ENCODE measurements around the gene ABCA7.

Gene ABCA7

DNA sequence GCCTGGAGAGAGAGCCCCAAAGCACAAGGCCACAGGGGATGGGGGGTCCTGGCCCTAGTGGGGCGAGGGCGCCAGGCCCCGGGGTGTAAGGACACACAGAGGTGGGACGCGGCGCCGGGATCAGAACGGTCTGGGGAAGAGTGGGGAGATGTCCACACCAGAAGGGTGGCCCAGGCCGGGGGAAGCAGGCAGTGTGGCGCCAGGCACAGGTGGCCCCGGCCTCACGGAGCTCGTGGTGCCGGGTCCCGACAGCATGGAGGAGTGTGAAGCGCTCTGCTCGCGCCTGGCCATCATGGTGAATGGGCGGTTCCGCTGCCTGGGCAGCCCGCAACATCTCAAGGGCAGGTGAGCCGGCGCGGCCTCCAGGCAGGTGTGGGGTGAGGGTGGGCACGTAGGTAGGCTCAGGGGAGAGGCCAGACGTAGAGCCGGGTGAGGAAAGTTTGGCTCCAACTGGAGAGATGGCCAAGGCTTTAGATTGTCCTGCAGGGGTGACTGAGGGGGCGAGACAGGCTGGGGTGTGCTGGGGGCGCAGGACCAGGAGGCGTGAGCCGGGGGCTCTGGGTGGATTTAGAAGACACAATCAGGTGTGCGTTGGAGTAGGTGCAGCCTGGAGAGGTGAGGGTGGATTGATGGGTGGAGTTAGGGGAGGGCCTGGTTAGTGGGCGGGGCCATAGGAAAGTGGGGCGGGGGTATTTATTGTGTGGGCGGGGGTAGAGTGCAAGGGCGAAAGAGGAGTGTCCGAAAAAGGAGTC is 24.2 kb downstream of the ABCA7 start:
- Histone ChIP-seq H3K4me3 (ENCODE audit: insufficient read depth, low read length, poor library complexity, severe bottlenecking) (no peak overlapping the region), H3K36me3 (ENCODE audit: low read length) (no peaks in the 10 kb centered on the region), H4K20me1 (ENCODE audit: low read depth, low read length) (no peaks in the 10 kb centered on the region), H3K27me3 (ENCODE audit: low read length) (no peaks in the 10 kb centered on the region), H3K27ac (ENCODE audit: low read depth, low read length) (no peak overlapping the region), H2AFZ (ENCODE audit: low read depth, low read length, severe bottlenecking) (no peak overlapping the region), H3F3A (ENCODE audit: insufficient read depth) (peaks cover 20% of the 10 kb centered on the region), H3K9me2 (replicated peaks; ENCODE audit: insufficient read depth, low read length) (no peaks in the 10 kb centered on the region), H3K79me2 (ENCODE audit: insufficient read depth, low read length) (peaks cover 15% of the 10 kb centered on the region; the same call in 1 of the 2 replicates), H3K9ac (ENCODE audit: low read length) (no peak overlapping the region), H3K9me3 (ENCODE audit: insufficient read depth, low read length) (no peaks in the 10 kb centered on the region), H3K4me2 (ENCODE audit: low read depth, low read length, poor library complexity, severe bottlenecking) (peak overlapping the region; percentile 31)
- TF ChIP-seq EZH2phosphoT487 (conservative IDR thresholded peaks at IDR 0.05; ENCODE audit: low read length), result no peak
- TF ChIP-seq, protein P1, sequence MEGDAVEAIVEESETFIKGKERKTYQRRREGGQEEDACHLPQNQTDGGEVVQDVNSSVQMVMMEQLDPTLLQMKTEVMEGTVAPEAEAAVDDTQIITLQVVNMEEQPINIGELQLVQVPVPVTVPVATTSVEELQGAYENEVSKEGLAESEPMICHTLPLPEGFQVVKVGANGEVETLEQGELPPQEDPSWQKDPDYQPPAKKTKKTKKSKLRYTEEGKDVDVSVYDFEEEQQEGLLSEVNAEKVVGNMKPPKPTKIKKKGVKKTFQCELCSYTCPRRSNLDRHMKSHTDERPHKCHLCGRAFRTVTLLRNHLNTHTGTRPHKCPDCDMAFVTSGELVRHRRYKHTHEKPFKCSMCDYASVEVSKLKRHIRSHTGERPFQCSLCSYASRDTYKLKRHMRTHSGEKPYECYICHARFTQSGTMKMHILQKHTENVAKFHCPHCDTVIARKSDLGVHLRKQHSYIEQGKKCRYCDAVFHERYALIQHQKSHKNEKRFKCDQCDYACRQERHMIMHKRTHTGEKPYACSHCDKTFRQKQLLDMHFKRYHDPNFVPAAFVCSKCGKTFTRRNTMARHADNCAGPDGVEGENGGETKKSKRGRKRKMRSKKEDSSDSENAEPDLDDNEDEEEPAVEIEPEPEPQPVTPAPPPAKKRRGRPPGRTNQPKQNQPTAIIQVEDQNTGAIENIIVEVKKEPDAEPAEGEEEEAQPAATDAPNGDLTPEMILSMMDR (IDR thresholded peaks at IDR 0.05; ENCODE audit: insufficient read depth, low read length, poor library complexity, severe bottlenecking), result no peak

DNA sequence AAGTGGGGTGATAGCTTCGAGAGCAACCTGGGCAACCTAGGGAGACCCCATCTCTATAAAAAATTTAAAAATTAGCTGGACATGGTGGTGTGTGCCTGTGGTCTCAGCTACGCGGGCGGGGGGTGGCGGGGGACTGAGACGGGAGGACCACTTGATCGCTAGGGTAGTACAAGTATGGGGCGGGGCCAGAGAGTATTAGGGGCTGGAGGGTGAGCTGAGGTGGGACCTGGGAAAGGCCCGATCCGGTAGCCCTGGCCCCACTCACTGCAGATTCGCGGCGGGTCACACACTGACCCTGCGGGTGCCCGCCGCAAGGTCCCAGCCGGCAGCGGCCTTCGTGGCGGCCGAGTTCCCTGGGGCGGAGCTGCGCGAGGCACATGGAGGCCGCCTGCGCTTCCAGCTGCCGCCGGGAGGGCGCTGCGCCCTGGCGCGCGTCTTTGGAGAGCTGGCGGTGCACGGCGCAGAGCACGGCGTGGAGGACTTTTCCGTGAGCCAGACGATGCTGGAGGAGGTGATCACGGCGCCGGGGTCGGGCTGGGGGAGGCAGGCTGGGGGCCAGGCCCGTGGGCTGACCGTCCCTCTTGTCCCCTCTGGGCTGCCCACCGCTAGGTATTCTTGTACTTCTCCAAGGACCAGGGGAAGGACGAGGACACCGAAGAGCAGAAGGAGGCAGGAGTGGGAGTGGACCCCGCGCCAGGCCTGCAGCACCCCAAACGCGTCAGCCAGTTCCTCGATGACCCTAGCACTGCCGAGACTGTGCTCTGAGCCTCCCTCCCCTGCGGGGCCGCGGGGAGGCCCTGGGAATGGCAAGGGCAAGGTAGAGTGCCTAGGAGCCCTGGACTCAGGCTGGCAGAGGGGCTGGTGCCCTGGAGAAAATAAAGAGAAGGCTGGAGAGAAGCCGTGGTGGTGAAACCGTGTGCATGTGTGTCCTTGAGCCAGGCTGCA is 25.0 kb downstream of the ABCA7 start:
- Histone ChIP-seq H3K36me3 (ENCODE audit: low read length) (no peaks in the 10 kb centered on the region), H3K27ac (ENCODE audit: low read depth, low read length) (no peak overlapping the region), H3K9me2 (replicated peaks; ENCODE audit: insufficient read depth, low read length) (no peaks in the 10 kb centered on the region), H3K4me3 (ENCODE audit: insufficient read depth, low read length, poor library complexity, severe bottlenecking) (no peak overlapping the region), H3K79me2 (ENCODE audit: insufficient read depth, low read length) (peaks cover 15% of the 10 kb centered on the region; the same call in 1 of the 2 replicates), H3K9ac (ENCODE audit: low read length) (no peak overlapping the region; the same call in 1 of the 2 replicates), H2AFZ (ENCODE audit: low read depth, low read length, severe bottlenecking) (no peak overlapping the region), H3F3A (ENCODE audit: insufficient read depth) (peaks cover 26% of the 10 kb centered on the region), H3K4me2 (ENCODE audit: low read depth, low read length, poor library complexity, severe bottlenecking) (peak overlapping the region; percentile 31), H4K20me1 (ENCODE audit: low read depth, low read length) (no peaks in the 10 kb centered on the region), H3K27me3 (ENCODE audit: low read length) (no peaks in the 10 kb centered on the region), H3K9me3 (ENCODE audit: insufficient read depth, low read length) (no peaks in the 10 kb centered on the region)
- TF ChIP-seq, protein P1 (IDR thresholded peaks at IDR 0.05; ENCODE audit: insufficient read depth, low read length, poor library complexity, severe bottlenecking), result peak; percentile 45
- no peak for TF ChIP-seq EZH2phosphoT487 (conservative IDR thresholded peaks at IDR 0.05; ENCODE audit: low read length)

DNA sequence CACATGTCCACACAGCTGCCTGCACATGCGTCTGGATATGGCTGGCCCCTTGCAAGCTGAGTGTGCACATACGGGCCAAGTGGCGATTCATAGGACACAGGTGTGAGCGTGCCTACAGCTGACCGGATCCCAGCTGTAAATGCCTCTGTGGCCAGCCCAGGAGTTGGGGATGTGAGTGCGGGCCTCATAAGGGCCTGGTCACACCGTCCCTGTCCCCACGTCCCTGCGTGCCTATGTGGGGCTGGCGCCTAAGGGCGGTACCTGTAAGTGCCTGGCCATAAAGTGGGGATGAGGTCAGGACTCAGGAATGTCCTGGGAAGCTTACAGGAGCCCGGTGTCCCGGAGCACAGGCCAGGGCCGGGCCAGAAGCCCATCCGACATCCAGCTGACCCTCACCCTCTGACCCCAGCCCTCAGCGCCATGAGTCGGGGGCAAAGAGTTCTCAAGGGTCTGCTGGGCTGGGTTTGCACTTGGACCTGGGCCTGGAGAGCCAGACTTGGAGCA is 25.8 kb downstream of the ABCA7 start:
- no peaks in the 10 kb centered on the region for H3K9me3 ChIP-seq (ENCODE audit: insufficient read depth, low read length)
- no peaks in the 10 kb centered on the region for H4K20me1 ChIP-seq (ENCODE audit: low read depth, low read length)
- no peaks in the 10 kb centered on the region for H3K9me2 ChIP-seq (replicated peaks; ENCODE audit: insufficient read depth, low read length)
- H3K79me2 ChIP-seq (ENCODE audit: insufficient read depth, low read length), result peaks cover 17% of the 10 kb centered on the region
- no peak overlapping the region for H3K9ac ChIP-seq (ENCODE audit: low read length)
- no peak overlapping the region for H3K4me2 ChIP-seq (ENCODE audit: low read depth, low read length, poor library complexity, severe bottlenecking)
- no peak overlapping the region for H3K4me3 ChIP-seq (ENCODE audit: insufficient read depth, low read length, poor library complexity, severe bottlenecking)
- H3F3A ChIP-seq (ENCODE audit: insufficient read depth), result peaks cover 27% of the 10 kb centered on the region
- no peaks in the 10 kb centered on the region for H3K36me3 ChIP-seq (ENCODE audit: low read length)
- H3K27ac ChIP-seq (ENCODE audit: low read depth, low read length), result no peak overlapping the region
- no peak overlapping the region for H2AFZ ChIP-seq (ENCODE audit: low read depth, low read length, severe bottlenecking)
- TF ChIP-seq, protein P1 (IDR thresholded peaks at IDR 0.05; ENCODE audit: insufficient read depth, low read length, poor library complexity, severe bottlenecking), result no peak
- TF ChIP-seq EZH2phosphoT487 (conservative IDR thresholded peaks at IDR 0.05; ENCODE audit: low read length), result no peak
- no peaks in the 10 kb centered on the region for H3K27me3 ChIP-seq (ENCODE audit: low read length)

Measured in SU-DHL-6 (cell line).